GM12878 (cell line): ENCODE results near the gene RPLP1. TPM values are rescaled to one million over a fixed set of nuclear protein-coding genes. Genes with fewer than 3 reads are reported as not detected.
A peak's percentile ranks its signal among the peaks of the same experiment; 100 is the strongest.

Experiments used
- ATAC-seq: fragments of 200-7000 bp; cut with Tn5 transposase; 3 replicates; pipeline ENCODE4 v1.9.1; 2020; ENCODE audit warnings: mild to moderate bottlenecking, moderate library complexity
- BruUV-seq: library from RNA; stranded (reverse); fragments of 400-500 nt; replicated peaks from 2 replicates; lab custom pipeline; 2021; lab: Mats Ljungman, UMichigan
- CTCF ChIA-PET: fragments of 300-600 bp; sonication (Branson Sonifier 250); formaldehyde crosslinking; extraction: SDS; loops from one replicate; lab custom pipeline; 2021; ENCODE audit warnings: inconsistent platforms; lab: Yijun Ruan, JAX
- POLR2A ChIA-PET: fragments of 350-600 bp; formaldehyde crosslinking; extraction: SDS; loops from one replicate; lab custom pipeline; 2021; ENCODE audit warnings: inconsistent platforms; lab: Charles Lee
- RAD21 ChIA-PET: fragments of 300-600 bp; sonication (Branson Sonifier 250); formaldehyde crosslinking; loops from one replicate; lab custom pipeline; 2023; ENCODE audit warnings: antibody characterized with exemption; ENCODE audit not compliant: unreplicated experiment; lab: Charles Lee
- SMC1A ChIA-PET: fragments of 300-600 bp; sonication (Branson Sonifier 250); formaldehyde crosslinking; loops from one replicate; lab custom pipeline; 2023; ENCODE audit not compliant: unreplicated experiment, uncharacterized antibody; lab: Charles Lee
- DNase-seq: peaks from one replicate; pipeline ENCODE4 v3.0.0-alpha.2; 2011; ENCODE audit warnings: low read depth, low spot score
- FAIRE-seq: peaks from 3 replicates; lab custom pipeline; 2011; peaks lifted over from hg19 to GRCh38; lab: Jason Lieb, UNC
- H2AFZ ChIP-seq: 2 replicates; pipeline ENCODE4 v1.6.0; 2011; ENCODE audit warnings: low read depth, low read length, control low read depth; ENCODE audit not compliant: control insufficient read depth
- H3K27ac ChIP-seq: 2 replicates; pipeline ENCODE4 v1.5.1; 2011; ENCODE audit warnings: control low read depth; ENCODE audit not compliant: control insufficient read depth, insufficient read depth
- H3K27me3 ChIP-seq, 2 experiments: replicated peaks in 1 of 2; 2 replicates each; pipeline versions ENCODE4 v1.6.0 to v1.6.1; 2011; ENCODE audit warnings: low read length in 1 of 2; ENCODE audit not compliant: control insufficient read depth in 2 of 2, insufficient read depth in 2 of 2
- H3K36me3 ChIP-seq, 2 experiments: 2 replicates each; pipeline ENCODE4 v1.5.1; 2011; ENCODE audit warnings: low read length in 1 of 2; ENCODE audit not compliant: control insufficient read depth in 2 of 2, insufficient read depth in 2 of 2
- H3K4me1 ChIP-seq: 2 replicates; pipeline ENCODE4 v1.6.1; 2011; ENCODE audit warnings: mild to moderate bottlenecking, low read length, moderate library complexity, mixed read lengths; ENCODE audit not compliant: control insufficient read depth, insufficient read depth
- H3K4me2 ChIP-seq: 2 replicates; pipeline ENCODE4 v1.6.0; 2011; ENCODE audit warnings: control low read depth; ENCODE audit not compliant: control insufficient read depth, insufficient read depth
- H3K4me3 ChIP-seq: fragments of 200-600 bp; sonication (generic); 2 replicates; pipeline ENCODE4 v1.5.1; 2016
- H3K79me2 ChIP-seq: 2 replicates; pipeline ENCODE4 v1.6.0; 2011; ENCODE audit warnings: low read length; ENCODE audit not compliant: control insufficient read depth, insufficient read depth
- H3K9ac ChIP-seq: 2 replicates; pipeline ENCODE4 v1.8.0; 2011; ENCODE audit warnings: low read length, control low read depth, mixed read lengths; ENCODE audit not compliant: control insufficient read depth, insufficient read depth
- H3K9me3 ChIP-seq: replicated peaks from 3 replicates; pipeline ENCODE4 v1.5.1; 2011; ENCODE audit warnings: mild to moderate bottlenecking, low read length; ENCODE audit not compliant: control insufficient read depth, insufficient read depth
- H4K20me1 ChIP-seq: 2 replicates; pipeline ENCODE4 v1.6.0; 2011; ENCODE audit not compliant: control insufficient read depth, insufficient read depth
- BACH1 ChIP-seq: fragments of 450-650 bp; IDR thresholded peaks from 2 replicates; pipeline ENCODE4 v1.6.1; 2017; ENCODE audit warnings: mild to moderate bottlenecking, borderline replicate concordance
- BCL11A ChIP-seq: IDR thresholded peaks from 2 replicates; pipeline ENCODE4 v1.6.1; 2011; ENCODE audit warnings: low read depth, low read length
- CBFB ChIP-seq: IDR thresholded peaks from 2 replicates; pipeline ENCODE4 v1.6.1; 2016; ENCODE audit warnings: antibody characterized with exemption, low read depth
- CBX3 ChIP-seq: fragments of 200-600 bp; sonication (generic); IDR thresholded peaks from 2 replicates; pipeline ENCODE4 v1.6.1; 2016; ENCODE audit warnings: low read depth, borderline replicate concordance
- CHD1 ChIP-seq: IDR thresholded peaks from 2 replicates; pipeline ENCODE4 v1.6.1; 2012; ENCODE audit warnings: low read depth, low read length, improper control_type of control experiment
- E2F4 ChIP-seq: IDR thresholded peaks from 2 replicates; pipeline ENCODE4 v1.6.1; 2012; ENCODE audit warnings: low read depth, low read length, improper control_type of control experiment
- KAT2A ChIP-seq: conservative IDR thresholded peaks from 2 replicates; pipeline ENCODE4 v1.6.1; 2011; ENCODE audit warnings: low read depth, low read length; ENCODE audit not compliant: control insufficient read depth
- KDM1A ChIP-seq: fragments of 200-600 bp; sonication (generic); IDR thresholded peaks from 2 replicates; pipeline ENCODE4 v1.6.1; 2016; ENCODE audit warnings: borderline replicate concordance
- MXI1 ChIP-seq: fragments of 150-350 bp; IDR thresholded peaks from 2 replicates; pipeline ENCODE4 v1.6.1; 2011; ENCODE audit warnings: low read depth, mild to moderate bottlenecking, inconsistent platforms, low read length, improper control_type of control experiment
- NFXL1 ChIP-seq: fragments of 450-650 bp; IDR thresholded peaks from 2 replicates; pipeline ENCODE4 v1.6.1; 2017; ENCODE audit warnings: antibody characterized with exemption, mild to moderate bottlenecking, borderline replicate concordance
- PAX8 ChIP-seq: fragments of 450-650 bp; IDR thresholded peaks from 2 replicates; pipeline ENCODE4 v1.6.1; 2017; ENCODE audit warnings: mild to moderate bottlenecking, moderate library complexity
- POLR2AphosphoS5 ChIP-seq: IDR thresholded peaks from 2 replicates; pipeline ENCODE4 v1.6.1; 2011; ENCODE audit warnings: mild to moderate bottlenecking, low read length, inconsistent platforms
- POU2F2 ChIP-seq: IDR thresholded peaks from 3 replicates; pipeline ENCODE4 v1.6.1; 2011; ENCODE audit warnings: low read depth, mild to moderate bottlenecking, low read length, borderline replicate concordance
- SIX5 ChIP-seq: IDR thresholded peaks from 2 replicates; pipeline ENCODE4 v1.6.1; 2011; ENCODE audit warnings: mild to moderate bottlenecking, low read depth, low read length, moderate library complexity; ENCODE audit not compliant: severe bottlenecking
- TBL1XR1 ChIP-seq: IDR thresholded peaks from 2 replicates; pipeline ENCODE4 v1.6.1; 2012; ENCODE audit warnings: low read depth, low read length, improper control_type of control experiment
- USF2 ChIP-seq: IDR thresholded peaks from 2 replicates; pipeline ENCODE4 v1.6.1; 2011; ENCODE audit warnings: low read depth, low read length, improper control_type of control experiment, borderline replicate concordance
- ZNF384 ChIP-seq: IDR thresholded peaks from 2 replicates; pipeline ENCODE4 v1.6.1; 2012; ENCODE audit warnings: low read depth, mild to moderate bottlenecking, low read length, improper control_type of control experiment, borderline replicate concordance
- ZSCAN29 ChIP-seq: fragments of 450-650 bp; IDR thresholded peaks from 2 replicates; pipeline ENCODE4 v1.6.1; 2017; ENCODE audit warnings: mild to moderate bottlenecking, moderate library complexity
- in situ Hi-C: fragments of 300-500 bp; cut with MboI; formaldehyde crosslinking; loops from 9 replicates; pipeline ENCODE4 v1.14.3; 2018; ENCODE audit warnings: mixed read lengths
- intact Hi-C: fragments of 100-400 bp; cut with micrococcal nuclease; formaldehyde crosslinking; loops from one replicate; pipeline ENCODE4 v1.14.2; 2022; ENCODE audit not compliant: unreplicated experiment
- polyA plus RNA-seq, 11 experiments: library from polyadenylated mRNA; depleted of rRNA in 4 of 11; unstranded in 6 of 11; stranded (reverse) in 5 of 11; fragments of >200 nt; fragmentation: Nextera tagmentation in 4 of 11; fragmentation: Illumina TruSeq in 1 of 11; extraction: Ambion mirVana in 4 of 11; extraction: Trizol in 1 of 11; gene quantifications; 1 replicate in 1 of 11; 2 replicates in 10 of 11; pipeline versions ENCODE4 v1.2.1 to v1.2.3, GENCODE V29; 2011 to 2016; ENCODE audit warnings: inconsistent platforms in 2 of 11, missing spikeins in 2 of 11, low read depth in 1 of 11
- total RNA-seq, 4 experiments: library from RNA; depleted of rRNA in 3 of 4; stranded (reverse); fragments of >200 nt in 3 of 4; fragmentation: Illumina TruSeq in 1 of 4; extraction: Trizol in 1 of 4; gene quantifications; 2 replicates each; pipeline versions ENCODE4 v1.2.1 to v1.2.3, GENCODE V29; 2013 to 2021
- TF ChIP-seq, protein P1 (sequence below): IDR thresholded peaks from 2 replicates; pipeline ENCODE4 v1.6.1; 2011; ENCODE audit warnings: borderline replicate concordance, low read depth, mild to moderate bottlenecking, moderate library complexity, low read length; ENCODE audit not compliant: insufficient read depth, poor library complexity, severe bottlenecking
- TF ChIP-seq, protein P2 (sequence below): IDR thresholded peaks from 2 replicates; pipeline ENCODE4 v1.6.1; 2011; ENCODE audit warnings: low read depth, mild to moderate bottlenecking, low read length, moderate library complexity, borderline replicate concordance; ENCODE audit errors: extremely low read depth

The RPLP1 gene
- total and polyA plus RNA-seq, 10 of the 15 experiments (the other 5 are each of a cell fraction or from before 2014, with no cell fraction given): 217 to 3,098 (median 1,664) TPM

GRCh38 chr15:69415381-69415780 lies 37.2 kb upstream of the RPLP1 start (continued):
- TF ChIP-seq USF2: no peak
- no peak for TF ChIP-seq BCL11A

- FAIRE-seq (no peak), DNase-seq (no peak), ATAC-seq (no peak)
- ChIA-PET POLR2A (interaction anchor here (1.2 to 2.3 kb wide), 2 partner anchors 14 to 34 kb away, joined by 3 to 8 read pairs; partner anchors contain the start of gene RPLP1), SMC1A (interaction anchor here (1.0 to 1.9 kb wide), 6 partner anchors 13 to 45 kb away, joined by 3 to 7 read pairs (median 4); partner anchors contain the start of gene RPLP1), CTCF (interaction anchor here (2.6 kb wide), 1 partner anchor 45 kb away, joined by 15 read pairs; no protein-coding TSS in a partner anchor), RAD21 (interaction anchor here (5.4 kb wide), 1 partner anchor 35 kb away, joined by 23 read pairs; the partner anchor contains the start of gene RPLP1)
- Histone ChIP-seq H3K9ac (no peak overlapping the region), H3K4me1 (peaks cover 10% of the 10 kb centered on the region), H3K27ac (no peak overlapping the region), H3K9me3 (no peaks in the 10 kb centered on the region), H3K27me3 (no peaks in the 10 kb centered on the region), H3K4me3 (no peak overlapping the region), H3K36me3 (peaks cover 2 to 18% of the 10 kb centered on the region in 2 experiments; a peak in 3 of 4 replicates), H4K20me1 (no peaks in the 10 kb centered on the region), H3K4me2 (no peak overlapping the region), H3K79me2 (peaks cover 37% of the 10 kb centered on the region), H2AFZ (peak overlapping the region; percentile 18; the same call in 1 of the 2 replicates)
- intact Hi-C loops (no loop called here), in situ Hi-C loops (no loop called here)
- no TSS peak for BruUV-seq
- no peak for TF ChIP-seq POU2F2
- no peak for TF ChIP-seq KDM1A
- no peak for TF ChIP-seq KAT2A
- no peak for TF ChIP-seq PAX8
- no peak for TF ChIP-seq POLR2AphosphoS5
- no peak for TF ChIP-seq ZNF384
- TF ChIP-seq E2F4: no peak
- TF ChIP-seq CBFB: no peak
- TF ChIP-seq USF2: no peak
- TF ChIP-seq BACH1: no peak
- no peak for TF ChIP-seq CBX3
- TF ChIP-seq ZSCAN29: no peak
- TF ChIP-seq TBL1XR1: no peak
- TF ChIP-seq, protein P1, sequence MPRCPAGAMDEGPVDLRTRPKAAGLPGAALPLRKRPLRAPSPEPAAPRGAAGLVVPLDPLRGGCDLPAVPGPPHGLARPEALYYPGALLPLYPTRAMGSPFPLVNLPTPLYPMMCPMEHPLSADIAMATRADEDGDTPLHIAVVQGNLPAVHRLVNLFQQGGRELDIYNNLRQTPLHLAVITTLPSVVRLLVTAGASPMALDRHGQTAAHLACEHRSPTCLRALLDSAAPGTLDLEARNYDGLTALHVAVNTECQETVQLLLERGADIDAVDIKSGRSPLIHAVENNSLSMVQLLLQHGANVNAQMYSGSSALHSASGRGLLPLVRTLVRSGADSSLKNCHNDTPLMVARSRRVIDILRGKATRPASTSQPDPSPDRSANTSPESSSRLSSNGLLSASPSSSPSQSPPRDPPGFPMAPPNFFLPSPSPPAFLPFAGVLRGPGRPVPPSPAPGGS: no peak
- TF ChIP-seq, protein P2, sequence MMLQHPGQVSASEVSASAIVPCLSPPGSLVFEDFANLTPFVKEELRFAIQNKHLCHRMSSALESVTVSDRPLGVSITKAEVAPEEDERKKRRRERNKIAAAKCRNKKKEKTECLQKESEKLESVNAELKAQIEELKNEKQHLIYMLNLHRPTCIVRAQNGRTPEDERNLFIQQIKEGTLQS: no peak
- no peak for TF ChIP-seq NFXL1
- no peak for TF ChIP-seq MXI1
- TF ChIP-seq CHD1: no peak
- TF ChIP-seq SIX5: no peak
Measured at GRCh38 chr15:69417581-69417980, 35.0 kb upstream of the RPLP1 start.
